WERI-Rb-1 (cell line): ENCODE measurements around the gene CEP57L1.

Experiments
- DNase-seq: peaks from one replicate; pipeline ENCODE4 v3.0.0-alpha.2; 2020
- H3K27ac ChIP-seq: fragments of 250-450 bp; sonication (Bioruptor Pico); 2 replicates; pipeline ENCODE4 v1.5.1; 2020; ENCODE audit warnings: mild to moderate bottlenecking, moderate library complexity
- H3K27me3 ChIP-seq: fragments of 250-450 bp; sonication (Bioruptor Pico); 2 replicates; pipeline ENCODE4 v1.5.1; 2021; ENCODE audit warnings: mild to moderate bottlenecking, low read depth, moderate library complexity; ENCODE audit not compliant: insufficient read depth, severe bottlenecking
- H3K36me3 ChIP-seq: fragments of 250-450 bp; sonication (Bioruptor Pico); 2 replicates; pipeline ENCODE4 v1.5.1; 2020; ENCODE audit warnings: mild to moderate bottlenecking, moderate library complexity
- H3K4me3 ChIP-seq: 2 replicates; pipeline ENCODE4 v1.5.1; 2011; ENCODE audit warnings: low read depth, mild to moderate bottlenecking, control low read depth, low read length
- H3K9me3 ChIP-seq: fragments of 250-450 bp; sonication (Bioruptor Pico); 2 replicates; pipeline ENCODE4 v1.5.1; 2021; ENCODE audit warnings: mild to moderate bottlenecking, moderate library complexity; ENCODE audit not compliant: severe bottlenecking
- TF ChIP-seq, protein P1 (sequence below): IDR thresholded peaks from 2 replicates; pipeline ENCODE4 v1.5.1; 2011; ENCODE audit warnings: low read depth, mild to moderate bottlenecking, control low read depth, inconsistent platforms, low read length

CEP57L1 gene

DNA sequence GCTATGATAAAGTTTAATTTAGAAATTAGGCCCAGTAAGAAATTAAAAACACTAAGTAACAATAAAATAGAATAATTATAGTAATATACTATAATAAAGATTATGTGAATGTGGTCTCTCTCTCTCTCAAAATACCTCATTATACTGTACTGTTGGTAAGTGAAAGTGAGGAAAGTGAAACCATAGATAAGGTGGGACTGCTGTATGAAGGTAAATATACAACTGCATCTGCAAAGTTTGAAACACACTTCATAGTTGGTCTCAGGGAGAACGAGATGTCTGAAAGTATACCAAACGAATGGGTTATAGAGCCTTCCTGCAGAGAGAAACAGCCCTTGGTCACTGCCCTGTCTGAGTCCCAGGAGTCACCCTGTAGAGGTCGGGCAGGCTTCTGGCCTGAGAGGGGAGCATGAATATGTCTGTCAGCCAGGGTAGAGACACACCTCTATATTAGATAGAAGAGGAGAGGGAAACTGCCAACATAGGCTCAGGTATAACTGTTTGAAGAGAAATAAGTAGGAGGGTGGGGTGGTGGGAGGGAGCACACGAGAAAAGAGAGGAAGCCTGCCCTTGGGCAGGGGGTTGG is 32.4 kb upstream of the CEP57L1 start:
- H3K36me3 ChIP-seq: no peaks in the 10 kb centered on the region
- DNase-seq: no peak
- H3K9me3 ChIP-seq: no peaks in the 10 kb centered on the region
- H3K4me3 ChIP-seq: no peak overlapping the region
- TF ChIP-seq, protein P1, sequence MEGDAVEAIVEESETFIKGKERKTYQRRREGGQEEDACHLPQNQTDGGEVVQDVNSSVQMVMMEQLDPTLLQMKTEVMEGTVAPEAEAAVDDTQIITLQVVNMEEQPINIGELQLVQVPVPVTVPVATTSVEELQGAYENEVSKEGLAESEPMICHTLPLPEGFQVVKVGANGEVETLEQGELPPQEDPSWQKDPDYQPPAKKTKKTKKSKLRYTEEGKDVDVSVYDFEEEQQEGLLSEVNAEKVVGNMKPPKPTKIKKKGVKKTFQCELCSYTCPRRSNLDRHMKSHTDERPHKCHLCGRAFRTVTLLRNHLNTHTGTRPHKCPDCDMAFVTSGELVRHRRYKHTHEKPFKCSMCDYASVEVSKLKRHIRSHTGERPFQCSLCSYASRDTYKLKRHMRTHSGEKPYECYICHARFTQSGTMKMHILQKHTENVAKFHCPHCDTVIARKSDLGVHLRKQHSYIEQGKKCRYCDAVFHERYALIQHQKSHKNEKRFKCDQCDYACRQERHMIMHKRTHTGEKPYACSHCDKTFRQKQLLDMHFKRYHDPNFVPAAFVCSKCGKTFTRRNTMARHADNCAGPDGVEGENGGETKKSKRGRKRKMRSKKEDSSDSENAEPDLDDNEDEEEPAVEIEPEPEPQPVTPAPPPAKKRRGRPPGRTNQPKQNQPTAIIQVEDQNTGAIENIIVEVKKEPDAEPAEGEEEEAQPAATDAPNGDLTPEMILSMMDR: no peak
- H3K27me3 ChIP-seq: no peaks in the 10 kb centered on the region
- H3K27ac ChIP-seq: no peak overlapping the region

DNA sequence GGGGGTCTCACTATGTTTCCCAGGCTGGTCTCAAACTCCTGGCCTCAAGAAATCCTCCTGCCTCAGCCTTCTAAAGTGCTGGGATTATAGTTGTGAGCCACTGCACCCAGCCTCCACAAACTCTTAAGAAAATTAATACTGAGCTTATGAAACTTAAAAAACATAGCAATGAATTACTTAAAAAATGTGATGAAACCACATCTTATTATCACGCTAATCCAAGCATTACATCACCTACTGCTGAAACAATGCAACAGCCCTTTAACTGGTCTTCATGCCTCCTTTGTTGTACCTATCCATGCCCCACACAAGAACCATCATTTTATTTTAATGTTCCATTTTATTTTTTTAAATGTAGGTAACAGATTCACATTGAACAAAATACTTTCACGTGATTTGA is 25.6 kb upstream of the CEP57L1 start:
- Histone ChIP-seq H3K9me3 (no peaks in the 10 kb centered on the region), H3K36me3 (no peaks in the 10 kb centered on the region), H3K27ac (no peak overlapping the region), H3K27me3 (no peaks in the 10 kb centered on the region), H3K4me3 (no peak overlapping the region)
- no peak for DNase-seq
- TF ChIP-seq, protein P1: no peak

DNA sequence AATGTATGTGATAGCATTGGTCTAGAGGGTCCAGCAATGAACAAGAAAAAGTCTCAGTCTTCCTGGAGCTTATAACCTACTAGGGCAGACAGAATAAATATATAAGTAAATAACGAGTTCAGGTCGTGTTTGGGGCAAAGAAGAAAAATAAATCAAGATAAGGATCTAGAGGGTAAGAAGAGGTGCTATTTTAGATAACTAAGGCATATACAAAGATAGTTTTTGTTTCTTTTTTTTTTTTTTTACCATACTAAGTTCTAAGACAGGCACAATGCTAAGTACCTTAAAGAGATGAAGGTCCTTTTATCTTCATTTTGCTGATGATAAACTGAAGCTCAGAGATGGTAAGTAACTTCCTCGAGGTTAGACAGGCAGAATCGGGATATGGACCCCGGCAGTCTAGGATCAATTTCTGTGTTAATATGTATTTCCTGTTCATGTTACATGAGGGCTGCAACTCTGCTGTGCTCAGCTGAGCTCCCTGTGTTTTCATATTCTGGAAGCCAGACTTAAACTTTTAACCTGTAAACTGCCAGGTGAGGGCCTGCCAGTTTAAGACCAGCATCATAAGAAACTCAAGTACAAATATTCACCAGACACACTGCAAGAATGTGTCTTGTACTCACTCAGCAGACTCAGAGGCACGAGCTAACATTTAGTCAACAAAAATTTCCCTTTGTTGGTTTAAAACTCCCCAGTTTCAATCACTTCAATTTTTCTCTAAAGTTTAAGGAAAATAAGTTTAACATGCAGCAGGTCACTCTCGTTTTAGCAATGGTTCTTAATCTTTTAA is 24.0 kb upstream of the CEP57L1 start:
- Histone ChIP-seq H3K9me3 (no peaks in the 10 kb centered on the region), H3K36me3 (no peaks in the 10 kb centered on the region), H3K27me3 (no peaks in the 10 kb centered on the region), H3K4me3 (no peak overlapping the region), H3K27ac (no peak overlapping the region)
- TF ChIP-seq, protein P1: no peak
- DNase-seq: no peak

DNA sequence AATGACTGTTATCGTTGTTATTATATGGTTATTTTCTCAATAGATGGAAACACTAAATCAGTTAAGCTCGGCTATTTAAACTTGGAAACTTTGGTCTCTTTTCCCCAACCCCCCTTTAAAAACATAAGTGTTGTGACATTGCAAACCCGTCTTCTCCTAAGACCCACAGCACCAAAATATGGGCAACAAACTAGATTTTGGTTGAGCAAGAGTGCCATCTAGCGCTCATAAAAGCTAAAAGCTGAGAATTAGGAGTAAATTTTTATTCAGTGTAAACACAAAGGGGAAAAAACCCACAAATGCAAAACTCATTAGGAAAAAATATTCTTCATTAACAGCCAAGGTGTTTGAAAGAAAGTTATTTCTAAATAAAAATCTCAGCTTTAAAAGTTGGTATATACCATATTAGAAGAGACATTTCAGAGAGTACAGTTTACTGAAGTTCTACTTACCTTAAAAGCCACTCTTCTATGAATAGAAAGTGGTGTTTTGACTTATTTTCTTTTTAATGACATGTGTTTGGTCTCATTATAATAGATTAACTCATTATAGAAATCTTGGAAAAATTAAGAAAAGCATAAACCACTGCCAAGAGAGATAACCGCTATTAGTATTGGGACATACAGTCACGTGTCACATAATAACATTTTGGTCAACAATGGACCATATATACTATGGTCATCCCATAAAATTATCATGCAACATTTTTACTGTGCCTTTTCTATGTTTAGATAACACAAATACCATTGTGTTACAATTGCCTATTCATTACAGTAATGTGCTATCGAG is 21.8 kb upstream of the CEP57L1 start:
- no peaks in the 10 kb centered on the region for H3K27me3 ChIP-seq
- no peak overlapping the region for H3K4me3 ChIP-seq
- peak; percentile 30 for DNase-seq
- no peak overlapping the region for H3K27ac ChIP-seq
- no peaks in the 10 kb centered on the region for H3K9me3 ChIP-seq
- TF ChIP-seq, protein P1: peak; percentile 28; the same call in 1 of the 2 replicates
- H3K36me3 ChIP-seq: no peaks in the 10 kb centered on the region

DNA sequence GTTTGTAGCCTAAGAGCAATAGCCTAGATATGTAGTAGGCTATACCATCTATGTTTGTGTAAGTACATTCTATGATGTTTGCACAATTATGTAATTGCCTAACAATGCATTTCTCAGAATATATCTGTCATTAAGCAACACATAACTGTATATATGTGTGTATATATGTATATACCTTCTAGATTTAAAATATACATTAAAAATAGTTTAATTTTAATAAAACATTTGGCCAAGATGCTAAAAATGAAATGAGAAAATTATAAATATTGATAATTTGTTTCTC is 21.2 kb upstream of the CEP57L1 start:
- no peaks in the 10 kb centered on the region for H3K36me3 ChIP-seq
- TF ChIP-seq, protein P1: no peak
- H3K9me3 ChIP-seq: no peaks in the 10 kb centered on the region
- no peak overlapping the region for H3K27ac ChIP-seq
- DNase-seq: no peak
- no peak overlapping the region for H3K4me3 ChIP-seq
- no peaks in the 10 kb centered on the region for H3K27me3 ChIP-seq
